Epithelial cell of prostate (primary cell): Measurements from ENCODE around the gene C4orf50.

Experiments used
- DNase-seq: peaks from one replicate; pipeline ENCODE4 v3.0.0-alpha.2; 2011; ENCODE audit warnings: low read depth, low spot score
- H3K27ac ChIP-seq: fragments of 450-650 bp; 2 replicates; pipeline ENCODE4 v1.5.1; 2017; ENCODE audit warnings: mild to moderate bottlenecking

C4orf50 gene

GRCh38 chr4:6018331-6018730 lies at the start of gene C4orf50:
Gene C4orf50 (minus strand): TSS chr4:6018431.
- no peak within 1 kb of the TSS for H3K27ac ChIP-seq
- DNase-seq = no peak

DNA sequence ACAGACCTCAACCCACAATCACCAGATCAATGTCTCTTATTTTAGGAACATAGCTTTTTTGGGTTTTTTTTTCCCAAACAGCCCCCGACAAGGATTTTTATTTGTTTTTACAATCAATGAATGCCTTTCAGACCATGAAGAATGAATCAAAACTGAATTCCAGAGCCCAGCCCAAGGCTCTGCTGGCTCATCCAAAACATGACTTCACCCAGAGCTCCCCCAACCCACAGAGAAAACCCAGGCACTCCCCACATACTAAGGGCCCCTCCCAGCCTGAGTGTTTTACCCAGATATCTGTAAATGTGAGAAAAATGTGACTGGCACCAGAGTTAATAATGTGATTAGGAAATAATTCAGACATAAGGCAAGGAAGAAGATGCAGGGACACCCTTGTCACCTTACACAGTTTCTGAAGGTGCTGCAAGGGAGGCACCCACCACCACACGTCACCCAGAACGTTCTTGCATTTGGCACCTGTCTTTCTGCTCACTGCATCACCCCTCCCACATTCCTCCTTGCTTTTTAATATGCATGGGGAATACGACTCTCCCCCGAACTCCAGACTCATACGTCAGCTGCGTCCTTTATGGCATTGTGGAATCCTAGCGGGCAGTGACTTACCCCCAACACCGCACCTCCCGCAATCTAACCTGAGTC lies 47.8 kb upstream of the C4orf50 start:
- no peak overlapping the region for H3K27ac ChIP-seq
- DNase-seq = no peak

DNA sequence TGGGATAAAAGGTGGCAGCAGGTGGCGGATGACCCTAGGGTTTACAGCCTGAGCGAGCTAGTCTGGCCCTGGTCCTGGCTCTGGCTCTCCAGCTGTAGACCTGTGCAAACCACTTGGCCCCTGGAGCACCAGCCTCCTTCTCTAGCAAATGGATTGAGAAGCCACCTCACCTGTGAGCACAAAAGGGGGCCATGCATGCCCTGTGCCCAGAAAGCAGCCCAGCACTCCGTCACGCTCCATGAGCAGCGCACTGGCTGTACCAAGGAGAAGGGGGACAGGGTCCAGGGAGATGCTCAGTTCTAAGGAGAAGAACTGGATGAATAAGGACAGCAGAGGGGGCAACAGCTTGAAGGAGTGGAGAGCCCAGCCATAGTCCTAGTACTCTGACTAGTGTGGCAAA lies 46.9 kb upstream of the C4orf50 start:
- no peak for DNase-seq
- no peak overlapping the region for H3K27ac ChIP-seq

GRCh38 chr4:6064383-6064782 lies 46.2 kb upstream of the C4orf50 start:
- no peak overlapping the region for H3K27ac ChIP-seq
- DNase-seq = no peak

- H3K27ac ChIP-seq = no peak overlapping the region
- no peak for DNase-seq
These were observed 45.5 kb upstream of the C4orf50 start for GRCh38 chr4:6063684-6064083.

GRCh38 chr4:6062133-6062532 lies 43.9 kb upstream of the C4orf50 start:
- no peak for DNase-seq
- H3K27ac ChIP-seq = no peak overlapping the region

DNA sequence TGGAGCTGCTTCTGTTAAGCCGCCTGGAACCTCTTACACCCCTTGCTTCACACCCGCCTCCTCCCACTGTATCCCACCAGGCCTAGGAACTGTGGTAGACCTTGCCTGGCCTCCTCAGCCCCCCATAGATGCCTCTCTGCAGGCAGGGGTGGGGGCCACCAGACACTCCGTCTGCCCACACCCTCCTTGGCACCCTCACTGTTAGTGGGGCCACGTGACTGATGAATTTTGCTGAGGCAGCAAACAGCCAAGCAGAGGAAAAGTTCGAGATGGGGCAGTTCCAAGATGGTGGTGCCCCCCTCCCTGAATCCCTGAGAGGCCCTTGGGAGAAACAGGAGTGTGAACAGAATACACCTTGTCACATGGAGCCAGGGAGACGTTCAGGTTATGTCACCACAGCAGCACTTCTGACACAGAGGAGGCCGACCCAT lies 41.2 kb upstream of the C4orf50 start:
- H3K27ac ChIP-seq = no peak overlapping the region
- no peak for DNase-seq

- no peak for DNase-seq
These were observed 40.5 kb upstream of the C4orf50 start for GRCh38 chr4:6058531-6059374.

GRCh38 chr4:6056976-6057766 lies 38.9 kb upstream of the C4orf50 start:
- DNase-seq = no peak
- H3K27ac ChIP-seq = no peak overlapping the region

More at GRCh38 chr4:6058531-6059374, 40.5 kb upstream of the C4orf50 start:
- H3K27ac ChIP-seq = no peak overlapping the region

DNA sequence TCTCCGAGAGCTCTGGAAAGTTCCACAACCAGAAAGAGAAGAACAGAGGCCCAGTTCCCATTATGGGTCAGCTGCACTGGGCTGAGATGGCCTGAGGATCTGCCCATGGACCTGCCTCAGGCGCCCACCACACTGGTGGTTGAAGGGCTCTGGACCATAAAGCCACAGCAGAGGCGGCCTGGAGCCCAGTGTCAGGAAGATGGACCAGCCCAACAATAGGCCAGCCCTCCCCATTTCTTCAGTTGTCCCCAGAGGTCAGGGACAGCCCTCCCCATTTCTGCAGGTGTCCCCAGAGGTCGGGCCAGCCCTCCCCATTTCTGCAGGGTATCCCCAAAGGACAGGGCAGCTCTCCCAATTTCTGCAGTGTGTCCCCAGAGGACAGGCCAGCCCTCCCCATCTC lies 37.2 kb upstream of the C4orf50 start:
- DNase-seq = no peak
- no peak overlapping the region for H3K27ac ChIP-seq

DNA sequence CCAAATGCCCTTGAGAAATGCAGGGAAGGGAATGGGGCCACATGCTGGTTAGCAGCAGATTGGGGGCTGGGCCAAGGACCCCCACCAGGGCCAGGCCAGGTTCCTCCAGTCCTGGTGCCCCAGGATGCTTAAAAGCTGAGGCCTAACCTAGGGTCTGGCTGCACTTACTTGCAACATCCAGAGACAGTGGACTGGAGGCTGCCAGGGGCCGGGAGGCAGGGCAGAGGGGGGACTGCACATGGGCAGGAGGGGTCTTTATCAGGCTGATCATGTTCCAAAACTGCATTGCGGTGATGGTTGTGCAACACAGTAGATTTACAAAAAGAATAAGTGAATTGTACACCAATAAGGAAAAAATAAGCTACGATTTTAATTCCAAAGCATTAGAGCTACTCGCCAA lies 36.8 kb upstream of the C4orf50 start:
- no peak overlapping the region for H3K27ac ChIP-seq
- no peak for DNase-seq

GRCh38 chr4:6054162-6054922 lies 36.1 kb upstream of the C4orf50 start:
- no peak for DNase-seq
- H3K27ac ChIP-seq = no peak overlapping the region

DNA sequence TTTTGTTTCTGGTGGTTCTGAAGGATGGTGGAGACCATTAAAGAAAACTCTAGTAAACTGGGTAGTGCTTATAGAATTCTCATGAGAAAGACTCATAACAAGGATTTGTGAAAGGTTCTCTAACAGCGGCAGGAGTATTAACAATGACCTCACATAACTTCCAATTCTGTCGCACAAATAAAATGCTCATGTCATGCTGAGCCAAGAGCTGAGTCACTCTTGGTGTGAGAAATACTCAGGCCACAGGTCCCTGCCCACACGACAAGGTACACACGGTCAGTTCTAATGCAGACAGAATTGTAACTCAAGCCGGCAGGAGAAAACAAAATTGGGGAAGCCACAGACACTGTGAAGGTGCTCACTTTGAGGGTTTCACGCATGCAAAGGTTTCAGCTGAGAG lies 34.4 kb upstream of the C4orf50 start:
- DNase-seq = no peak
- no peak overlapping the region for H3K27ac ChIP-seq

- H3K27ac ChIP-seq = no peak overlapping the region
- no peak for DNase-seq
These were observed 32.3 kb upstream of the C4orf50 start for GRCh38 chr4:6050551-6050950.

- no peak overlapping the region for H3K27ac ChIP-seq
- DNase-seq = no peak
These were observed 31.8 kb upstream of the C4orf50 start for GRCh38 chr4:6049985-6050384.

DNA sequence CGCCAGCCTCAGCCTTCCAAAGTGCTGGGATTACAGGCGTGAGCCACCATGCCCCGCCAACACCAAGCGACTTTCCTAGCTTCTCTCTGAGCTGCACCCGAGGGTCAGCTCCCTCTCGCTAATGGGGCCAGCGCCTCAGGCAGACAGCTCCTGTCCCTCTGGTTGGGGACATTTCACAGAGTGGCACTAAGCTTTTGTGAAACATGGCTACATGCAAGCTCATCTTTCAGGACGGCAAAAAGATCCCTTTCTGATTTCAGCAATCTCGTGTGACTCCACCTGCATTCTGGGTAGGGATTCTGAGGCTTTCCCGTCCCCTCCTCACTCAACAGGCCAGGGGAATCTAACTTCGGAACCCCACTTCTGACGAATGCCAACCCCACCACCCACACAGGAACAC lies 31.0 kb upstream of the C4orf50 start:
- no peak for DNase-seq
- no peak overlapping the region for H3K27ac ChIP-seq

GRCh38 chr4:6048537-6048936 lies 30.3 kb upstream of the C4orf50 start:
- DNase-seq = no peak
- H3K27ac ChIP-seq = no peak overlapping the region

DNA sequence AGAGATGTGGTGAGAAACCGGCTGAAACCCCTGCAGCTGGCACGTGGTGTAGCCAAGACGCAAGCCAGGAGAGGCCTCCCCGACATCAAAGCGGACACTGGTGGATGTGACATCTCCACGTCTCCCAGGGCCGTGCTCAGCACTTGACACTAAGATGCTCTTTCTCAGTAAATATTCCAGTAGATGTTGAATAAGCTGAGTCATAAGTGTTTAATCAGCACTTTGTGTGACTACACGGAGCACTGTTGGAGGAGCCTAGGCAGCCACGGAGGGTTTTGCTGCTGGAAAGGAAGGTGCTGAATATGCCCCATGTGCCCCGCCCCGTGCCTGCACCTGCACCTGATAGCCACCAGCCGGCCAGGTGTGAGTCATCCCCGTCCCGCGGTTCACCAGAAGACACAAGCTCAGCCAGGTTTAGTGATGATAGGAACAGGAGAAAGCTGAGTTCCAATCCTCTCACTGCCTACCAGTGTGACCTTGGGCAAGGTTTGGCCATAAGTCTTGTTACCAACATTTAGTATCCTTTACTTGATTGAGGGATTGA lies 29.0 kb upstream of the C4orf50 start:
- no peak overlapping the region for H3K27ac ChIP-seq
- no peak for DNase-seq

DNA sequence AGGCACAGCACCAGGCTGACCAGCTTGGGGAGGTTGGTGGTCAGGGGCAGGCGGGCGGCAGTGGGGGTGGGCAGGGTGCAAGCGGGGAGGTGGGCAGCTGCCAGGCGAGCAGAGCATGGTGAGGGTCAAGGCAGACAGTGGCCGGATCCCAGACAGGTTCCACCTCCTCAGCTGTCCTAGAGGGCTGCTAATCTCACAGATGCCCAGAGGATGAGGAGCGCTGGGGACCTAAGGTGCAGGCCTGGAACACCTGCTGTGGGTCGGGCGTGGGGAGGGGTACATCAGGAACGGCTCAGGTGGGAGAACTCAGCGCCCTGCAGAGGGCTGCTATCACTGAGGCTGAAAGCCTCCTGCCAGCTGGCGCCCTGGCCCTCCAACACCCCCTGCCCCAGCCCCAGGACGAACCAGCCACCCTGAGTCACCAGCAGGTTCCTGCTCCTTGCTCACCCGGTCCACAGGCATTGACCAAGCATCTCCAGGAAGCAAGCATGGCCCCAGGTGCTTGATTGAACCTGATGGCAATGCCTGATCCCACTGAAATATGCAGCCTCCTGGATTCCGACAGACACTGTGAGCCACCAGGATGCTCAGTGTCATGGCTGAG lies 28.4 kb upstream of the C4orf50 start:
- no peak overlapping the region for H3K27ac ChIP-seq
- no peak for DNase-seq

DNA sequence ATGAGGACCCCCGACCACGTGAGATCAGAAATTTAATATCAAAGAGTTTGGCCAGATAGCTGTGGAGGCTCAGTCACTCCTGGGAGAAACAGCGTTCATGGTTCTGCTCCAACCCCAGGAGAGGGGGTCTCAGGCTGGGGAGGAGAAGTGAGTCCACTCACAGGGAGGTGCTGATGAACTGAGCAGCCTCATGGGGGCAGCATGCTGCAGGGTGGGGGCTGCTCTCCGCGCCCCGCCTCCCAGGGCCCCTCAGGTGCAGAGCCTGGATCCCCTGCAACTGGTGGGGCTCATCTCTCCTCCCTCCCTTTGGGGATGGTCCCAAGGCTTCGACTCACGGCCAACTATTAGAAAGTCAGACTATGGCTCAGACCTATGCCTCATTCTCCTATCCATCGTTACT lies 26.6 kb upstream of the C4orf50 start:
- no peak for DNase-seq
- no peak overlapping the region for H3K27ac ChIP-seq
